ENCODE results near the gene ZMAT5. TPM values are rescaled to one million over a fixed set of nuclear protein-coding genes. Genes with fewer than 3 reads are reported as not detected.

ZMAT5 gene
- total RNA-seq, result 28.4 and 28.5 TPM in 2 replicates

GRCh38 chr22:29766632-29767170, at the start of gene ZMAT5:
TSS of gene ZMAT5 (minus strand) at chr22:29767007. CDS start at chr22:29748544, 18,463 bp downstream.
- H3K27ac Mint-ChIP-seq, result peak within 1 kb of the TSS; percentile 88
- peak; percentile 90 for DNase-seq (ENCODE audit: low spot score)
- H3K9me3 Mint-ChIP-seq, result no peaks in the 10 kb centered on the region
- peak within 1 kb of the TSS; percentile 98 for H3K4me3 Mint-ChIP-seq
- no peaks in the 10 kb centered on the region for H3K27me3 Mint-ChIP-seq (ENCODE audit: insufficient read depth)
- peaks cover 40% of the 10 kb centered on the region for H3K4me1 Mint-ChIP-seq (ENCODE audit: low read depth)
- H3K36me3 Mint-ChIP-seq (ENCODE audit: low read depth), result peaks cover 20% of the 10 kb centered on the region
- intact Hi-C loops (cut with micrococcal nuclease), result loop anchor here (1.0 to 5.0 kb wide), 11 partner anchors 72 to 826 kb away; partner anchors contain the start of genes ASCC2, CASTOR1, EWSR1 and MTMR3

GRCh38 chr22:29816539-29816938, 49.7 kb upstream of the ZMAT5 start:
- intact Hi-C loops (cut with micrococcal nuclease), result no loop called here
- Mint-ChIP-seq H3K27me3 (ENCODE audit: insufficient read depth) (no peaks in the 10 kb centered on the region), H3K36me3 (ENCODE audit: low read depth) (peaks cover 59% of the 10 kb centered on the region), H3K27ac (no peak overlapping the region), H3K4me3 (no peak overlapping the region), H3K9me3 (no peaks in the 10 kb centered on the region), H3K4me1 (ENCODE audit: low read depth) (peaks cover 7% of the 10 kb centered on the region)
- DNase-seq (ENCODE audit: low spot score), result no peak

- H3K9me3 Mint-ChIP-seq, result no peaks in the 10 kb centered on the region
- intact Hi-C loops (cut with micrococcal nuclease), result no loop called here
- no peak overlapping the region for H3K4me3 Mint-ChIP-seq
- H3K27ac Mint-ChIP-seq, result no peak overlapping the region
- H3K36me3 Mint-ChIP-seq (ENCODE audit: low read depth), result peaks cover 59% of the 10 kb centered on the region
- peaks cover 3% of the 10 kb centered on the region for H3K4me1 Mint-ChIP-seq (ENCODE audit: low read depth)
- no peaks in the 10 kb centered on the region for H3K27me3 Mint-ChIP-seq (ENCODE audit: insufficient read depth)
- no peak for DNase-seq (ENCODE audit: low spot score)
These were observed 49.3 kb upstream of the ZMAT5 start for GRCh38 chr22:29816128-29816527.

- Mint-ChIP-seq H3K4me3 (no peak overlapping the region), H3K9me3 (no peaks in the 10 kb centered on the region), H3K4me1 (ENCODE audit: low read depth) (no peaks in the 10 kb centered on the region), H3K27ac (no peak overlapping the region), H3K36me3 (ENCODE audit: low read depth) (peaks cover 61% of the 10 kb centered on the region), H3K27me3 (ENCODE audit: insufficient read depth) (no peaks in the 10 kb centered on the region)
- intact Hi-C loops (cut with micrococcal nuclease), result no loop called here
- no peak for DNase-seq (ENCODE audit: low spot score)
These were observed 48.8 kb upstream of the ZMAT5 start for GRCh38 chr22:29815580-29815979.

- Mint-ChIP-seq H3K36me3 (ENCODE audit: low read depth) (peaks cover 61% of the 10 kb centered on the region), H3K27ac (no peak overlapping the region), H3K27me3 (ENCODE audit: insufficient read depth) (no peaks in the 10 kb centered on the region), H3K9me3 (no peaks in the 10 kb centered on the region), H3K4me1 (ENCODE audit: low read depth) (no peaks in the 10 kb centered on the region), H3K4me3 (no peak overlapping the region)
- intact Hi-C loops (cut with micrococcal nuclease), result no loop called here
- no peak for DNase-seq (ENCODE audit: low spot score)
These were observed 47.2 kb upstream of the ZMAT5 start for GRCh38 chr22:29814003-29814402.

- intact Hi-C loops (cut with micrococcal nuclease), result no loop called here
- no peaks in the 10 kb centered on the region for H3K4me1 Mint-ChIP-seq (ENCODE audit: low read depth)
- H3K27ac Mint-ChIP-seq, result no peak overlapping the region
- H3K9me3 Mint-ChIP-seq, result no peaks in the 10 kb centered on the region
- no peak for DNase-seq (ENCODE audit: low spot score)
- H3K36me3 Mint-ChIP-seq (ENCODE audit: low read depth), result peaks cover 58% of the 10 kb centered on the region
- H3K4me3 Mint-ChIP-seq, result no peak overlapping the region
- H3K27me3 Mint-ChIP-seq (ENCODE audit: insufficient read depth), result no peaks in the 10 kb centered on the region
These were observed 46.8 kb upstream of the ZMAT5 start for GRCh38 chr22:29813563-29813962.

- intact Hi-C loops (cut with micrococcal nuclease), result no loop called here
- DNase-seq (ENCODE audit: low spot score), result no peak
- Mint-ChIP-seq H3K27me3 (ENCODE audit: insufficient read depth) (no peaks in the 10 kb centered on the region), H3K4me1 (ENCODE audit: low read depth) (no peaks in the 10 kb centered on the region), H3K36me3 (ENCODE audit: low read depth) (peaks cover 57% of the 10 kb centered on the region), H3K9me3 (no peaks in the 10 kb centered on the region), H3K27ac (no peak overlapping the region), H3K4me3 (no peak overlapping the region)
These were observed 46.3 kb upstream of the ZMAT5 start for GRCh38 chr22:29813126-29813525.

GRCh38 chr22:29811377-29811776, 44.6 kb upstream of the ZMAT5 start:
- Mint-ChIP-seq H3K4me1 (ENCODE audit: low read depth) (no peaks in the 10 kb centered on the region), H3K36me3 (ENCODE audit: low read depth) (peaks cover 48% of the 10 kb centered on the region), H3K9me3 (no peaks in the 10 kb centered on the region), H3K27ac (no peak overlapping the region), H3K4me3 (no peak overlapping the region), H3K27me3 (ENCODE audit: insufficient read depth) (no peaks in the 10 kb centered on the region)
- intact Hi-C loops (cut with micrococcal nuclease), result no loop called here
- no peak for DNase-seq (ENCODE audit: low spot score)

GRCh38 chr22:29810216-29810615, 43.4 kb upstream of the ZMAT5 start:
- H3K36me3 Mint-ChIP-seq (ENCODE audit: low read depth), result peaks cover 48% of the 10 kb centered on the region
- intact Hi-C loops (cut with micrococcal nuclease), result no loop called here

GRCh38 chr22:29806196-29806595, 39.4 kb upstream of the ZMAT5 start:
- H3K27ac Mint-ChIP-seq, result no peak overlapping the region
- no peak for DNase-seq (ENCODE audit: low spot score)
- no peaks in the 10 kb centered on the region for H3K4me1 Mint-ChIP-seq (ENCODE audit: low read depth)
- peaks cover 36% of the 10 kb centered on the region for H3K36me3 Mint-ChIP-seq (ENCODE audit: low read depth)
- H3K27me3 Mint-ChIP-seq (ENCODE audit: insufficient read depth), result no peaks in the 10 kb centered on the region
- intact Hi-C loops (cut with micrococcal nuclease), result no loop called here
- no peak overlapping the region for H3K4me3 Mint-ChIP-seq
- no peaks in the 10 kb centered on the region for H3K9me3 Mint-ChIP-seq

More at GRCh38 chr22:29810216-29810615, 43.4 kb upstream of the ZMAT5 start:
- no peaks in the 10 kb centered on the region for H3K27me3 Mint-ChIP-seq (ENCODE audit: insufficient read depth)
- no peak for DNase-seq (ENCODE audit: low spot score)
- H3K9me3 Mint-ChIP-seq, result no peaks in the 10 kb centered on the region
- no peak overlapping the region for H3K4me3 Mint-ChIP-seq
- H3K27ac Mint-ChIP-seq, result no peak overlapping the region
- no peaks in the 10 kb centered on the region for H3K4me1 Mint-ChIP-seq (ENCODE audit: low read depth)

- no peak for DNase-seq (ENCODE audit: low spot score)
- Mint-ChIP-seq H3K9me3 (no peaks in the 10 kb centered on the region), H3K27me3 (ENCODE audit: insufficient read depth) (no peaks in the 10 kb centered on the region), H3K27ac (no peak overlapping the region), H3K4me3 (no peak overlapping the region), H3K36me3 (ENCODE audit: low read depth) (peaks cover 39% of the 10 kb centered on the region), H3K4me1 (ENCODE audit: low read depth) (no peaks in the 10 kb centered on the region)
- intact Hi-C loops (cut with micrococcal nuclease), result no loop called here
These were observed 38.2 kb upstream of the ZMAT5 start for GRCh38 chr22:29804985-29805384.

GRCh38 chr22:29803190-29803589, 36.4 kb upstream of the ZMAT5 start:
- no peaks in the 10 kb centered on the region for H3K9me3 Mint-ChIP-seq
- H3K27me3 Mint-ChIP-seq (ENCODE audit: insufficient read depth), result no peaks in the 10 kb centered on the region
- peaks cover 7% of the 10 kb centered on the region for H3K4me1 Mint-ChIP-seq (ENCODE audit: low read depth)
- H3K4me3 Mint-ChIP-seq, result no peak overlapping the region
- intact Hi-C loops (cut with micrococcal nuclease), result no loop called here
- H3K36me3 Mint-ChIP-seq (ENCODE audit: low read depth), result peaks cover 47% of the 10 kb centered on the region
- H3K27ac Mint-ChIP-seq, result no peak overlapping the region
- no peak for DNase-seq (ENCODE audit: low spot score)

- Mint-ChIP-seq H3K36me3 (ENCODE audit: low read depth) (peaks cover 51% of the 10 kb centered on the region), H3K9me3 (no peaks in the 10 kb centered on the region), H3K27me3 (ENCODE audit: insufficient read depth) (no peaks in the 10 kb centered on the region), H3K4me1 (ENCODE audit: low read depth) (peaks cover 11% of the 10 kb centered on the region), H3K27ac (no peak overlapping the region), H3K4me3 (no peak overlapping the region)
- intact Hi-C loops (cut with micrococcal nuclease), result no loop called here
- DNase-seq (ENCODE audit: low spot score), result no peak
These were observed 35.0 kb upstream of the ZMAT5 start for GRCh38 chr22:29801796-29802195.

GRCh38 chr22:29801153-29801552, 34.3 kb upstream of the ZMAT5 start:
- peaks cover 11% of the 10 kb centered on the region for H3K4me1 Mint-ChIP-seq (ENCODE audit: low read depth)
- peaks cover 50% of the 10 kb centered on the region for H3K36me3 Mint-ChIP-seq (ENCODE audit: low read depth)
- no peak overlapping the region for H3K4me3 Mint-ChIP-seq
- no peak overlapping the region for H3K27ac Mint-ChIP-seq
- no peaks in the 10 kb centered on the region for H3K27me3 Mint-ChIP-seq (ENCODE audit: insufficient read depth)
- H3K9me3 Mint-ChIP-seq, result no peaks in the 10 kb centered on the region
- intact Hi-C loops (cut with micrococcal nuclease), result no loop called here
- DNase-seq (ENCODE audit: low spot score), result no peak
